Tibial nerve (tissue), 4 donors: ENCODE data around the gene TMEM174.

ENCODE experiments used
- CTCF ChIP-seq, 5 experiments: fragments of 200-600 bp in 3 of 5; fragments of 450-650 bp in 2 of 5; sonication (generic) in 3 of 5; IDR thresholded peaks; one replicate each; pipeline ENCODE4 v1.5.1; 2016 to 2019; ENCODE audit warnings: antibody characterized with exemption in 5 of 5, mild to moderate bottlenecking in 3 of 5, moderate library complexity in 2 of 5
- EP300 ChIP-seq, 2 donors: sonication (generic); formaldehyde crosslinking; IDR thresholded peaks; one replicate each; pipeline ENCODE4 v1.6.1; 2017; ENCODE audit warnings: antibody characterized with exemption in 2 of 2, mild to moderate bottlenecking in 1 of 2
- POLR2A ChIP-seq, 2 donors: fragments of 450-650 bp; IDR thresholded peaks; one replicate each; pipeline ENCODE4 v1.6.1; 2017; ENCODE audit warnings: antibody characterized with exemption in 2 of 2, mild to moderate bottlenecking in 2 of 2, moderate library complexity in 2 of 2

- TF ChIP-seq CTCF (IDR thresholded peaks at IDR 0.05) (no peak), POLR2A (IDR thresholded peaks at IDR 0.05) (no peak), EP300 (IDR thresholded peaks at IDR 0.05) (no peak)
Measured at GRCh38 chr5:73205305-73205704, 32.3 kb downstream of the TMEM174 start.
